Fibroblast of skin of left quadriceps (primary cell): Measurements from ENCODE around the gene TTLL10.
"Not testable (repeated sequence)": the region's sequence is repeated elsewhere in the genome, so short reads cannot be mapped to it uniquely, and the experiment has no call there.

ENCODE experiments used
- DNase-seq, 2 experiments: peaks; one replicate each; pipeline ENCODE4 v3.0.0-alpha.2; 2013; ENCODE audit warnings: low read depth in 2 of 2

The TTLL10 gene

GRCh38 chr1:1141244-1141910 lies 32.3 kb upstream of the TTLL10 start:
- DNase-seq, result no peak

GRCh38 chr1:1141911-1142250 lies 31.8 kb upstream of the TTLL10 start:
- DNase-seq, result no peak

DNA sequence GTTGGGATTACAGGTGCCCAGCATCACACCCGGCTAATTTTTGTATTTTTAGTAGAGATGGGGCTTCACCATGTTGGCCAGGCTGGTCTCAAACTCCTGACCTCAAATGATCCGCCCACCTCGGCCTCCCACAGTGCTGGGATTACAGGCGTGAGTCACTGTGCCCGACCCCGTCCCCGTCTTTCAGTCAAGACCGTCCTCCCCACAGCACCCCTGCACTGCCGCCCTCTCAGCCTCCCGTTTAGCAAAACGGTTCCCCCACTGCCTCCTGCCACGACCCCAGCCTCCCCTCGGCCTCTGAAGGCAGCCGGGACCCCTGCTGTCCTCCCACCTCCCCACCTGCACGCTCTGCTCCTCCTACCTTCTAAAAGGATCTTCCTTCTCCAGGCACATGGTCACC lies 31.3 kb upstream of the TTLL10 start:
- DNase-seq, result not testable (repeated sequence)

GRCh38 chr1:1142844-1143243 lies 30.8 kb upstream of the TTLL10 start:
- no peak for DNase-seq

DNA sequence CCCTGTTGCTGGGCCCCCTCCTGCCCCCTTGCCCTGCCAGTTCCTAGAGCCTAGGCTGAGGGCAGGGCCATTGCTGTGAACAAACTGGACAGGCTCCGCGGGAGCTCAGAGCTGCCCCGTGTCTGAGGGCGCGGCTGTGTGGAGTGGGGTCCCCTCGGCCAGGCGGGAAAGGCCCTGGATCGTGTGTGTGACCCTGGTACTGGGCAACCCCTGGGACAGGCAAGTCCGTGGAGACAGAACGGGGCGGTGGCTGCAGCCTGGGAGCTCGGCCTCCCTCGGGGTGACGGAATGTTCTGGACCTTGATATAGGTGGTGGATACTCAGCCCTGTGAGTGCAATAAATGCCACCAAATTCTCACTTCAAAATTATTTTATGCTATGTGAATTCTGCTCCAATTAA lies 30.0 kb upstream of the TTLL10 start:
- no peak for DNase-seq

DNA sequence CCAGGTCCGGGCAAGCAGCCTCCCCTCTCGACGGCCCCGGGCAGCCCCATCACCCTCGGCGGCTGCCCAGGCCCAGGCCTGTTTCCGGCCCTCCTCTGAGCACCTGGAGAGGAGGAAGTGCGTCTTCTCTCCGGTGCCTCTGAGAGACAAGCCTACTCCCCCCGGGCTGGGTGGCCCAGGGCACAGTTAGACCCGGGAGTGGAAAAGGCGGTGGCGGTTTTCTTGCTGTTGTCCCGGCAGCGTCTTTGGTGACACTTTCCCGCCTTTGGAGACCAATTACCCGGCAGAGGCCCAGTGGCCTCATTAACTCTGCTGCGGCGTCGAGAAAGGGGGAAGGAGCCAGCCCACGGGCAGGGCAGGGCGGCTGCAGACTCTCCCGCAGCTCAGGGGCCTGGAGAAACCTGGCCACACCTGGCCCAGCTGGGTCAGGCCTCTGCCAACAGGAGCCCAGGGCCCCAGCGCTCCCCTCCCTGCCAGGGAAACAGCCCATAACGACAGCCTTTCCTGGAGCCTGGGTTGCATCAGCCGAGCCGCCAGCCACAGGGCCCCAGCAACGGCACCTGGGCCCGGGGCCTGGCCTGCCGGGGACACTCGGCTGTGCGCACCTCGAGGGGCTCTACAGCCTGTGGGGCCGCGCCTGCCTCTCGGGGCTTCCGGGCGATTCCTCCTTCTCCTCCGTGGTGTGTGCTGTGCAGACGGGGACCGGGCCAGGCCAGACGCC lies 29.4 kb upstream of the TTLL10 start:
- DNase-seq, result no peak

GRCh38 chr1:1144843-1145546 lies 28.7 kb upstream of the TTLL10 start:
- DNase-seq, result no peak

GRCh38 chr1:1145547-1145914 lies 28.1 kb upstream of the TTLL10 start:
- DNase-seq, result no peak

- no peak for DNase-seq
Observed at GRCh38 chr1:1146026-1146425, 27.7 kb upstream of the TTLL10 start.

- DNase-seq, result no peak
Observed at GRCh38 chr1:1146596-1146995, 27.1 kb upstream of the TTLL10 start.

DNA sequence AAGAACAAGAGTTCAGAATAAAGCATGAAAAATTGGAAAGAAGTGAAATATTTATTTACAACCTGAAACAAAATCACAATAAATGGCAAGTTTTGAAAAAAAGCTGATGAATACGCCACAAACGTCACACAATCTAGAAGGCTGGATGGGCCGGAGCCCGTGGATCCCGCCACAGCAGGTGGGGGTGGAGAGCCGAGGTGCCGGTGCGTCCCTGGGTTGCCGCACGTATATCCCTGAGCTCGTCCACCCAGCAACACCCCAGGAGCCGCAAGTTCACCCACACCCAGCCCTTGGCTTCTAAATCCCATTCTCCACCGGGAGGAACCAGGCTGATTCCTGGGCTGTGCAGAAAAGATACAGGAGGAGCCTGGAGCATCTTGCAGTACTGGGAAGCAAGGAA lies 25.6 kb upstream of the TTLL10 start:
- DNase-seq, result no peak

- DNase-seq, result no peak
Observed at GRCh38 chr1:1148569-1148968, 25.1 kb upstream of the TTLL10 start.

DNA sequence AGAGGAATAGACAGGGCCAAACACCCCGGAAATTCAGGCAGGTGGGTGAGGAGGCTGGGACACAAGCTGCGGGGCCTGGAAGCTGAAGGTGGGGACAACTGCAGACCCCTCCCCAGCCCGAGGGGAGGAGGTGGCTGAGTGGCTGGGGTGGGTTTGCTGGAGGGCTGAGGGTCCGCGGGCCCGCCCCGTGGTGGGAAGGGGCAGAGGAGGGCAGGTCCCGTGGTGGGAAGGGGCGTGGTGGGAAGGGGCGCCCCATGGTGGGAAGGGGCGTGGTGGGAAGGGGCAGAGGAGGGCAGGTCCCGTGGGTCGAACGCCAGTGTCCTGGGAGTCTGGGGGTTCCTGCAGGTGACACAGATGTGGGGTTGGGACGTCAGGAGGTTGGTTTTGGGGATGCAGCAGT lies 24.3 kb upstream of the TTLL10 start:
- DNase-seq, result no peak

DNA sequence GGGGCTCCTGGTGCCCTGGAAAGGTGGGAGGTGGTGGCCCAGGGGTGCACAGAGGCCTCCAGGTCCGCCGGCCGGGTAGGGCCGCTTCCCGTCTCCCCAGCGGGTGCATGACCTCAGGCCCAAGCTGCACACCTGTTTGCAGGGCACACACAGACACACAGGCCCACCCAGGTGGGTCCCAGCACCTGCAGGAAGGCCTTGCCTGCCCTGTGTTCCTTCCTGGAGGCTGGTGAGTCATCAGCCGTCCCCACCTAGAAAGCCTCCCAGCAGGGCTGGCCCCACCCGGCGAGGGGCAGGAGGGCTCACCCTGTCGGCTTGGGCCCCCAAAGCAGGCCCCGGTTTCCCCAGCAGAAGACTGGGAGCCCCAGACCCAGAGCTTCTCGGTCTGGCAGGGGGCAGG lies 23.6 kb upstream of the TTLL10 start:
- no peak for DNase-seq

- DNase-seq, result no peak
Observed at GRCh38 chr1:1151306-1151705, 22.4 kb upstream of the TTLL10 start.

DNA sequence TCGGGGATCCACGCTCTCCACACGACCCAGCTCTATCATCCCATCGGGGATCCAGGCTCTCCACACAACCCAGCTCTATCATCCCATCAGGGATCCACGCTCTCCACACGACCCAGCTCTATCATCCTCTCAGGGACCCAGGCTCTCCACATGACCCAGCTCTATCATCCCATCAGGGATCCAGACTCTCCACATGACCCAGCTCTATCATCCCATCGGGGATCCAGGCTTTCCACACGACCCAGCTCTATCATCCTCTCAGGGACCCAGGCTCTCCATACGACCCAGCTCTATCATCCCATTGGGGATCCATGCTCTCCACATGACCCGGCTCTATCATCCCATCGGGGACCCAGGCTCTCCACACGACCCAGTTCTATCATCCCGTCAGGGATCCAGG lies 21.2 kb upstream of the TTLL10 start:
- DNase-seq, result not testable (repeated sequence)

- not testable (repeated sequence) for DNase-seq
Observed at GRCh38 chr1:1153215-1153614, 20.5 kb upstream of the TTLL10 start.

- DNase-seq, result no peak
Observed at GRCh38 chr1:1153874-1154273, 19.8 kb upstream of the TTLL10 start.

- DNase-seq, result no peak
Observed at GRCh38 chr1:1155258-1155657, 18.4 kb upstream of the TTLL10 start.

DNA sequence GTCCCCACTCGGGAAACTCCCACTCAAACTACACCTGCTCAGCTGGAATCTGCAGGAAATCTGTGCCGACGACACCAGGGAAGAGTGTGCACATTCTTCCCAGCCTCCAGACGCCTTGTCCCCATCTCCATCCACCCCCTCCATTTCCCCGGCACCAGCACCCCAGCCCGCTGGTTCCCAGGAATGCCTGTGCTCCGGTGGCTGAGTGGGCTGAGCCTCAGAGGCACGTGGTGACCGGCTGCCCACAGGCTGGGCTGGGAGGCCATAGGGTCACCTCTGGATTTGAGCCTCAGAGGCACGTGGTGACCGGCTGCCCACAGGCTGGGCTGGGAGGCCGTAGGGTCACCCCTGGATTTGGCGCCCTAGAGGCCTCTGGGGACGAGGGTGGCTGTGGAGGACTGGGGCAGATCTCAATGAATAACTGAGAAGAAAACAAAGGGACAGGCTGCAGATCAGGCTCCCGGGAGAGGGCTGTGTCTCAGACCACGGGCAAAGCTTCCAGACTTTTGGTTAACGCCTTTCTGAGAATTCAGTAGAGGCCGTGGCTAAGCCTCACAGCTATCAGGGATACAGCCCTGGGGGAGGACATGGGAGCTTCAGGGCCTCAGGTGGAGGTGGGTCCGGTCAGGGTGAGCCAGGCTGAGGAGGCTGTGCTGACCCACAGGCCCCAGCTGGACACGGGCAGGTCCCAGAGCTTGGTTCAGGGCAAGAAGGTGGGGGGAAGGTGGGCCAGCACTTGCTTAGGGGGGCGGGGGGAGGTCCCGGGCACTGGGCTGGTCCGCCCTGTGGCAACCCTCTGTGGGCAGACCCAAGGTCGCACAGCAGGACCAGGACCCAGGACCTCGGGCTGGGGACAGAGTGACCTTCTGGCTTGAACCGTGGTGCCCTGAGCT lies 17.3 kb upstream of the TTLL10 start:
- DNase-seq, result no peak

DNA sequence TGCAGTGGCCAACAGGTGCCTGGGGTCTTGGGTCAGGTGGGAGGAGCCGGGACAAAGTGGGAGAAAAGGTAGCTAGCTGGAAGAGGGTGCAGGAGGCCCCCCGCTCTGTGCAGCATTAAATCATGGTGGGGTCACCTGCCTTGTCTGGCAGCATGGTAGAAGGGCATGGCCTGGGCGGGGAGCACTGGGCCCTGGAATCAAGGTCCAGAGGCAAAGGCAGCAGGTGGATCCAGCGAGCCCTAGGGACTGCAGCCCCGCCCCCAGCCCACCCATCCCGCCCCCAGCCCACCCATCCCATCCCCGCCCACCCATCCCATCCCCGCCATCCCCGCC lies 16.7 kb upstream of the TTLL10 start:
- DNase-seq, result no peak

GRCh38 chr1:1157426-1157913 lies 16.2 kb upstream of the TTLL10 start:
- peak; percentile 71 to 78 for DNase-seq
